ENCODE data around the gene KCTD1. TPM values are rescaled to one million over a fixed set of nuclear protein-coding genes. Genes with fewer than 3 reads are reported as not detected.

Gene KCTD1
- total RNA-seq, 1 experiment from 2014 or later = 4.1 TPM

GRCh38 chr18:26540043-26540628 is 8.2 kb downstream of the KCTD1 start:
- H3K9me3 ChIP-seq (ENCODE audit: low read depth, low read length, poor library complexity, severe bottlenecking) = no peaks in the 10 kb centered on the region
- BruUV-seq (replicated peaks) = no TSS peak
- ChIA-PET CTCF (no interaction called here), POLR2A (ENCODE audit: low non-redundant PET) (no interaction called here)
- TF ChIP-seq EZH2 (IDR thresholded peaks at IDR 0.05; ENCODE audit: borderline replicate concordance, low read depth, low read length, poor library complexity, severe bottlenecking) = no peak
- TF ChIP-seq, protein P1, sequence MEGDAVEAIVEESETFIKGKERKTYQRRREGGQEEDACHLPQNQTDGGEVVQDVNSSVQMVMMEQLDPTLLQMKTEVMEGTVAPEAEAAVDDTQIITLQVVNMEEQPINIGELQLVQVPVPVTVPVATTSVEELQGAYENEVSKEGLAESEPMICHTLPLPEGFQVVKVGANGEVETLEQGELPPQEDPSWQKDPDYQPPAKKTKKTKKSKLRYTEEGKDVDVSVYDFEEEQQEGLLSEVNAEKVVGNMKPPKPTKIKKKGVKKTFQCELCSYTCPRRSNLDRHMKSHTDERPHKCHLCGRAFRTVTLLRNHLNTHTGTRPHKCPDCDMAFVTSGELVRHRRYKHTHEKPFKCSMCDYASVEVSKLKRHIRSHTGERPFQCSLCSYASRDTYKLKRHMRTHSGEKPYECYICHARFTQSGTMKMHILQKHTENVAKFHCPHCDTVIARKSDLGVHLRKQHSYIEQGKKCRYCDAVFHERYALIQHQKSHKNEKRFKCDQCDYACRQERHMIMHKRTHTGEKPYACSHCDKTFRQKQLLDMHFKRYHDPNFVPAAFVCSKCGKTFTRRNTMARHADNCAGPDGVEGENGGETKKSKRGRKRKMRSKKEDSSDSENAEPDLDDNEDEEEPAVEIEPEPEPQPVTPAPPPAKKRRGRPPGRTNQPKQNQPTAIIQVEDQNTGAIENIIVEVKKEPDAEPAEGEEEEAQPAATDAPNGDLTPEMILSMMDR (conservative IDR thresholded peaks at IDR 0.05; ENCODE audit: low read depth, low read length) = no peak
- no peaks in the 10 kb centered on the region for H3K4me1 ChIP-seq (ENCODE audit: insufficient read depth, low read length, poor library complexity, severe bottlenecking)
- H3K27ac ChIP-seq (ENCODE audit: low read depth, low read length, poor library complexity, severe bottlenecking) = no peak overlapping the region
- DNase-seq (ENCODE audit: low spot score) = no peak
- no peak overlapping the region for H3K4me3 ChIP-seq (ENCODE audit: low read depth, low read length, poor library complexity, severe bottlenecking)
- H3K27me3 ChIP-seq (replicated peaks; ENCODE audit: insufficient read depth, low read depth, low read length, poor library complexity) = no peaks in the 10 kb centered on the region
- intact Hi-C loops (cut with micrococcal nuclease; ENCODE audit: unreplicated experiment) = no loop called here
- H3K36me3 ChIP-seq (ENCODE audit: insufficient read depth, low read length, poor library complexity, severe bottlenecking) = no peaks in the 10 kb centered on the region

DNA sequence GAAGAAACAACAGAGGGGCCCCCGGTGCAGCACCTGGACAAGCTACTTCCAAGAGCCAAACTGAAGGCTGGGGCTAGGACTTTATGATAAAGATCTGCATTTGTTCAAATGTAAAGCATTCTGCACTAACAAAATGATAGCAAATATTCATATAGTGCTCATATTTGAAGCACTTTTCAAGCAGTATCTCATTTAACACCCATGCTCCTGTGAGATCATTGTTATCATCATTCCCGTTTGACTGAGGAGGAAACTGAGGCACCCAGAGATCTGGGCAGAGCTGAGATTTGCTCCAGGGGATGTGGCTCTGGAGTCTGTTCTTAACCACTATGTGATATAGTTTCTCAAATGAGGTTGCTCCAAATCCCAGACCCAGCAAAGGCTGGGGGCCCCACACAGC is 9.8 kb downstream of the KCTD1 start:
- ChIA-PET CTCF (no interaction called here), POLR2A (ENCODE audit: low non-redundant PET) (no interaction called here)
- H3K4me3 ChIP-seq (ENCODE audit: low read depth, low read length, poor library complexity, severe bottlenecking) = no peak overlapping the region
- no peaks in the 10 kb centered on the region for H3K9me3 ChIP-seq (ENCODE audit: low read depth, low read length, poor library complexity, severe bottlenecking)
- TF ChIP-seq, protein P1 (conservative IDR thresholded peaks at IDR 0.05; ENCODE audit: low read depth, low read length) = no peak
- intact Hi-C loops (cut with micrococcal nuclease; ENCODE audit: unreplicated experiment) = no loop called here
- no peaks in the 10 kb centered on the region for H3K4me1 ChIP-seq (ENCODE audit: insufficient read depth, low read length, poor library complexity, severe bottlenecking)
- H3K27me3 ChIP-seq (replicated peaks; ENCODE audit: insufficient read depth, low read depth, low read length, poor library complexity) = no peaks in the 10 kb centered on the region
- BruUV-seq (replicated peaks) = no TSS peak
- no peak for DNase-seq (ENCODE audit: low spot score)
- H3K27ac ChIP-seq (ENCODE audit: low read depth, low read length, poor library complexity, severe bottlenecking) = no peak overlapping the region
- no peaks in the 10 kb centered on the region for H3K36me3 ChIP-seq (ENCODE audit: insufficient read depth, low read length, poor library complexity, severe bottlenecking)

DNA sequence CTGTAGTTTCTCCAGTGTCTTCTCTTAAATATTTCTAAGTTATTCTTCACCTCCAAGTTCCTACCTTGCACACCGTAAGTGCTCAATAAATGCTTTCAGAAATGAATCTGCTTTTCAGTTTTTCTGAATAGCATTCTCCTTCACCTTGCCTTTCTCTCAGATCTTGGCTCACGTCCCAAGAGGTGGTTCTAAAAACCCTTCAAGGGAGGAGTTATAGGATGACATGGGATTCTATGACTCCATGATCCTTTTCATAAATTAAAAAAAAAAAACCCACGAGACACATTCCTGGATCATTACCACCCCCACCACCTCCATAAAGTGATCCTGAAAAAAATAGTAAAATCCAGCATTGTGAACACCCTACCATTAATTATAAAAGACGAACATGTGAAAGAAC is 11.7 kb downstream of the KCTD1 start:
- H3K36me3 ChIP-seq (ENCODE audit: insufficient read depth, low read length, poor library complexity, severe bottlenecking) = no peaks in the 10 kb centered on the region
- H3K27ac ChIP-seq (ENCODE audit: low read depth, low read length, poor library complexity, severe bottlenecking) = no peak overlapping the region
- POLR2A ChIA-PET (ENCODE audit: low non-redundant PET) = no interaction called here
- H3K27me3 ChIP-seq (replicated peaks; ENCODE audit: insufficient read depth, low read depth, low read length, poor library complexity) = no peaks in the 10 kb centered on the region
- intact Hi-C loops (cut with micrococcal nuclease; ENCODE audit: unreplicated experiment) = no loop called here
- no TSS peak for BruUV-seq (replicated peaks)
- DNase-seq (ENCODE audit: low spot score) = no peak
- no peak overlapping the region for H3K4me3 ChIP-seq (ENCODE audit: low read depth, low read length, poor library complexity, severe bottlenecking)
- no peak for TF ChIP-seq EZH2 (IDR thresholded peaks at IDR 0.05; ENCODE audit: borderline replicate concordance, low read depth, low read length, poor library complexity, severe bottlenecking)
- TF ChIP-seq, protein P1 (conservative IDR thresholded peaks at IDR 0.05; ENCODE audit: low read depth, low read length) = no peak
- CTCF ChIA-PET = no interaction called here
- H3K9me3 ChIP-seq (ENCODE audit: low read depth, low read length, poor library complexity, severe bottlenecking) = no peaks in the 10 kb centered on the region
- H3K4me1 ChIP-seq (ENCODE audit: insufficient read depth, low read length, poor library complexity, severe bottlenecking) = no peaks in the 10 kb centered on the region
